ENCODE data around the gene CFAP74. TPM values are rescaled to one million over a fixed set of nuclear protein-coding genes. Genes with fewer than 3 reads are reported as not detected.
A peak's percentile ranks its signal among the peaks of the same experiment; 100 is the strongest.

CFAP74 gene
- total and polyA plus RNA-seq, 2 of the 13 experiments (the other 11 are each of a cell fraction or from before 2014, with no cell fraction given), result 0.27 to 0.62 TPM

- no peak for TF ChIP-seq PRDM10 (CRISPR knock-in tag; IDR thresholded peaks at IDR 0.05; ENCODE audit: low read depth)
Measured at GRCh38 chr1:1898246-1898933, 105.2 kb downstream of the CFAP74 start (continued).

GRCh38 chr1:1895456-1896336, 107.9 kb downstream of the CFAP74 start:
- Histone ChIP-seq H3K9me3 (ENCODE audit: low read length) (no peaks in the 10 kb centered on the region), H3K4me3 (replicated peaks in 1 of 3; ENCODE audit: insufficient read depth in 1 of 3, low read depth in 2 of 3, low read length in 3 of 3) (0 out of 6 replicates have a peak overlapping the region, but pooled peaks of 1 of the 3 experiments have one; percentile 61), H3K36me3 (replicated peaks in 1 of 2; ENCODE audit: control insufficient read depth in 1 of 2, insufficient read depth in 2 of 2, low read length in 2 of 2) (no peaks in the 10 kb centered on the region), H3K27me3 (ENCODE audit: control insufficient read depth in 1 of 2, insufficient read depth in 2 of 2, low read length in 2 of 2) (no peaks in the 10 kb centered on the region; a peak in 1 of 5 replicates), H2AFZ (ENCODE audit: low read length) (no peak overlapping the region), H3K9ac (ENCODE audit: insufficient read depth, low read depth, low read length) (no peak overlapping the region), H3K27ac (ENCODE audit: extremely low read length, insufficient read depth, low read length) (no peak overlapping the region), H4K20me1 (ENCODE audit: insufficient read depth, low read length) (no peaks in the 10 kb centered on the region), H3K4me1 (ENCODE audit: insufficient read depth, low read length) (peaks cover 79% of the 10 kb centered on the region), H3K79me2 (ENCODE audit: insufficient read depth, low read length) (peaks cover 10% of the 10 kb centered on the region), H3K4me2 (ENCODE audit: low read depth, low read length) (peak overlapping the region; percentile 91)
- TF ChIP-seq HIC2 (CRISPR knock-in tag; IDR thresholded peaks at IDR 0.05; ENCODE audit: low read depth), result 0 out of 2 replicates have a peak, but pooled peaks have one; percentile 37
- peak; percentile 16; the same call in 1 of the 2 replicates for TF ChIP-seq KDM2A (CRISPR knock-in tag; IDR thresholded peaks at IDR 0.05; ENCODE audit: borderline replicate concordance, low read depth)
- TF ChIP-seq MNT (IDR thresholded peaks at IDR 0.05), result peak; percentile 55
- no peak for TF ChIP-seq GABPB1 (CRISPR knock-in tag; IDR thresholded peaks at IDR 0.05)
- FAIRE-seq (no peak), DNase-seq (ENCODE audit: low spot score) (no peak), ATAC-seq (no peak)
- no TSS peak for BruUV-seq (replicated peaks)
- intact Hi-C loops (cut with micrococcal nuclease; ENCODE audit: unreplicated experiment), result no loop called here
- in situ Hi-C loops (cut with HindIII; ENCODE audit: extremely low pct_ligation_motif_present, low pct_unique_long_range_greater_than_20kb), result no loop called here
- 40% methylated on average over 9 of the region's 14 CpGs for WGBS (ENCODE audit: low lambda C conversion rate)
- POLR2A ChIA-PET, result interaction anchor here (0.9 kb wide), 1 partner anchor 13 kb away, joined by 4 read pairs; no protein-coding TSS in a partner anchor
- CTCF ChIA-PET (ENCODE audit: low intra/inter-chr PET ratio, low total read pairs), result no interaction called here

Data from HepG2 (cell line).